HCT116 (cell line): Measurements from ENCODE around the gene LTV1.

Source experiments
- CBX3 ChIP-seq: IDR thresholded peaks from 2 replicates; pipeline ENCODE4 v1.6.1; 2012; ENCODE audit warnings: low read depth
- CTCF ChIP-seq, 3 experiments: fragments of 200-600 bp in 1 of 3; sonication (generic) in 1 of 3; IDR thresholded peaks in 2 of 3; conservative IDR thresholded peaks in 1 of 3; 2 replicates each; pipeline ENCODE4 v1.5.1; 2012 to 2017; ENCODE audit warnings: low read depth in 2 of 3, low read length in 2 of 3, antibody characterized with exemption in 1 of 3, borderline replicate concordance in 1 of 3, control low read depth in 1 of 3, mild to moderate bottlenecking in 1 of 3, mixed read lengths in 1 of 3, mixed run types in 1 of 3, moderate library complexity in 1 of 3; ENCODE audit not compliant: insufficient read depth in 1 of 3
- SIN3A ChIP-seq: IDR thresholded peaks from 2 replicates; pipeline ENCODE4 v1.6.1; 2012; ENCODE audit warnings: low read depth
- SRF ChIP-seq: IDR thresholded peaks from 2 replicates; pipeline ENCODE4 v1.6.1; 2012; ENCODE audit warnings: low read depth

DNA sequence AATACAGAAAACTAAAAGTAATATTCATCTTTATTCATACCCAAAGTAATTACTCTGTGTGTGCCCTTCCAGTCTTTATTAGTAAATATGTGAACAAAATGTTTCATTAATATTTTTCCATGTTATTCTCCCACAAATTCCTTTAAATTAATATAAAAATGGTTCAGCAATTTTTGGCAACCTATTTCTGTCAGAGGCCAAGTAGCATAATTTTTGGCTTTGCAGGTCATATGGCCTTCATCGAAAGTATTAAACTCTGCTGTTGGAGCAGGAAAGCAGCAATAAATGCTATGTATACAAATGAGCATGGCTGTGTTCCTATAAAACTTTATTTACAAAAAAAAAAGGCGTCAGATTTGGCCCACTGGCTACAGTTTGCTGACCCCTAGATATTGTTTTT, 37.3 kb downstream of the LTV1 start:
- no peak for TF ChIP-seq SRF
- no peak for TF ChIP-seq SIN3A
- TF ChIP-seq CTCF (IDR thresholded peaks at IDR 0.05 in 2 of 3, conservative IDR thresholded peaks at IDR 0.05 in 1 of 3; ENCODE audit: borderline replicate concordance in 1 of 3, insufficient read depth in 1 of 3, low read depth in 2 of 3, low read length in 2 of 3), result no peak
- TF ChIP-seq CBX3, result no peak
